CD4-positive, alpha-beta T cell treated with Interleukin-6 at 100 ng/mL for 8 hours (primary cell): ENCODE results near the gene FARP2.

Experiments used
- DNase-seq: peaks from one replicate; pipeline ENCODE4 v3.0.0-alpha.2; 2020; ENCODE audit warnings: mixed read lengths, low spot score

FARP2 gene

GRCh38 chr2:241534293-241534692 is 178.2 kb downstream of the FARP2 start:
- DNase-seq, result no peak

DNA sequence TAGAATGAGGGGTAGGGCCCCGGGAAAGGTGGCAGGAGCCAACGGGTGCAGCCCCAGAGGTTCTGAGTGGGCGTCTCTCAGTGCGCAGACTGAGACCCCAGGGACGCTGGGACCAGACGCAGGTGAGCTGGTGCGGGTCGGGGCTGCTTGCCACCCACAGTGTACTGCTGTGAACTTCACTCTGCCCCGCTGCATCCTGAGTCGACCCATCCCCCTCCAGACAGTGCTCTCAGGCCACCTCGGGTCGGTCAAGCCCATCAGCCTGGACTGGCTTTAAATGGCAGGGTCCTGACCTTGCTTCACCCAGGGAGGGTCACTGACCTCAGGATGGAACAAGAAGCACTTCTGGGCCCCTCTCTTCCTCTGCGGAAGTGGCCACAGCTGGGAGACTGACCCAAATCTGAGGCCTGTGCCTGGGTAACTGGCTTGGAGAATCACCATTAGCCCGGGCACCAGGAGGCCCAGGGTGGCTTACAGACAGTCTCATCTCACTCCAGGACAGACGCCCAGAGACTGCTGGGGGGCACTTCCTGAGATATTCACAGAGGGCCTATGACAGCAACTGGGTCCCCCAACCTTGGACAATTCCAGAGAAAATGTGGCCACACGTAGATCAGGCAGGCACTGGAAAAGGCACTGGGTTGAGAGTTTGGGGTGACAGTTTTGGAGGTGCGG is 178.8 kb downstream of the FARP2 start:
- DNase-seq, result no peak

DNA sequence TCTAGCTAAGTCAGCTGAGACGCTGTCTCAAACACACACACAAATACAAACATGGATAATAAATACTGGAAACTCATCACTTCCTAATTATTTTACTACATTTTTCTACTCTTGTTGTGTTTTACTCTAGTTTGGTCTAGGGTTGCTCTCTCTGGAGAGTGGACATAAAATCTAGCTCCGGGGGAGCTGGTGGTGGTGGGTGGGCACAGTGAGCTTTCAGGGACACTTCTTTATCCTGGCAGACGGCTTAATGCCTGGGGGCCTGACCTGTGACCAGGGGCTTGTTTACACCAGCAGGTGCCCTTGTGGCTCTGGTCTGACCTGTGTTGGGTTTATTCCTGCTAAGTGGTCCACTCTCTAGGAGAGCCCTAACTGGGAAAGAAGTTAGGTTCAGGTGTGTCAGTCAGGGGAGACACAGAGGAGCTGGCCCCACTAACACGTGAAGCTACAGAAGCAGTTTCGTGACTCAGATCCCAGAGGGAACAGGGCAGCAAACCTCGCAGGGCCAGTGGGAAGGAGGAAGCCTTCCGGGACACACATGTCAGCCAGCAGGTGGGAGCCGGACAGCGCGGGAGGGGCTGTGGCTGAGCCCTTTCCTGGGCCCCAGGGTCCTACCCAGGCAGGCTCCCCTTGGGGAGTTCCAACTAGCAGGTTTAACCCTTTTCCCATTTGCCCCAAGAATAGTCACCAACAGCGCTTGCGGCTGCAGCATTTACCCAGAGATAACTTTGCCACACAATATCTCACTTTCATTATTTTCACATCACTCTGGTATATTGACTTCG is 180.0 kb downstream of the FARP2 start:
- DNase-seq, result no peak

DNA sequence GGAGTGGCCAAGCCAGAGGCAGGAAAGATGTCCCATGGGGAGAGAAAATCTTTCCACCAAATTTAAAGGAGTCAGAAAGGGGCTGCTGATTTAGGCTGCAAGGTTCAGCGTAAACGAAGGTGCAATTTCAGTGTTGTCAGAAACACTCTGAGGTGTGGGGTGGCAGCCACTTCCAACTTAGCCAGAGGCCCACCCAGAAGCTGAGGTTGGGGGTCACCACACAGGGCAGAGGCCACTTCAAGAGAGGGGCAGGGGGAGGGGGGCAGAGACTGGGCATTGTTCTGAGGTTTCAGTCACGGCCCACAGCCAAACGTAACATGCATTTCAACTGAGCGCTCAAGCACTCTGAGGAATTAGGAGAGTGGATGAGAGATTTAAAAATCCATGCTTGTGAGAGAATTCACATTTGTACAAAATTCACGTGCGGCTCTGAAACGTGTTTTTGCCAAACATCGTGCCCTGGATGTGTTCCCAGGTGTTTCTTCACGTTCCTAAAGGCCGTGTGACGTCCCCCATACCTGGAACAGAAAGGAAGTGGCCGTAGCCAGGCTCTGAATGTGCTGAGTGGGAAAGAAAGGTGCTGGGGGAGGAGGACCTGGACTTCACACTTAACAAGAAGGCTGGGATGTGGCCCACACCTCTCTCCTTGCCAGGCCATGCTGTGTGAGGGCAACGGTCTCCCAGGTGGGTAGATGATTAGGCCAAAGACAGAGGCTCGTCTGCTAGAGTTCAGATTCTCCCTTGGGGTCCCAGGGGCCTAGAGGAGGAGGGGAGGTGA is 182.9 kb downstream of the FARP2 start:
- no peak for DNase-seq

GRCh38 chr2:241539616-241540374 is 183.7 kb downstream of the FARP2 start:
- DNase-seq, result no peak

DNA sequence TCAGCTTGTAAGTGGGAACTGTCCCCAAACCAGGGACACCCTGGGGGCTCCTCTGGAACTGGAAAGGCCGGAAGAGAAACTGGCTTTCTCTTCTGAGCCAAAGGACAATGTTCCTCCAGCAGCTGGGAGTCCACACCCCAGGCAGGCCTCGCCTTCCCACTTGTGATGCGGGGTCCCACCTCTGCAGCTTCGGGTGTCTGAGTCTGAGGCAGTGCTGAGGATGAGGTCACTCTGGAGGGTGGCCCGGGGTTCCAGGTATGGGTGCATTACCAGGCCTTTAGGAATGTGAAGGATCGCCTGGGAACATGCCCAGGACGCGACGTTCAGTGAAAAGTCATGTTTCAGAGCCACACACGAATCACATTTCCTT is 184.3 kb downstream of the FARP2 start:
- no peak for DNase-seq

DNA sequence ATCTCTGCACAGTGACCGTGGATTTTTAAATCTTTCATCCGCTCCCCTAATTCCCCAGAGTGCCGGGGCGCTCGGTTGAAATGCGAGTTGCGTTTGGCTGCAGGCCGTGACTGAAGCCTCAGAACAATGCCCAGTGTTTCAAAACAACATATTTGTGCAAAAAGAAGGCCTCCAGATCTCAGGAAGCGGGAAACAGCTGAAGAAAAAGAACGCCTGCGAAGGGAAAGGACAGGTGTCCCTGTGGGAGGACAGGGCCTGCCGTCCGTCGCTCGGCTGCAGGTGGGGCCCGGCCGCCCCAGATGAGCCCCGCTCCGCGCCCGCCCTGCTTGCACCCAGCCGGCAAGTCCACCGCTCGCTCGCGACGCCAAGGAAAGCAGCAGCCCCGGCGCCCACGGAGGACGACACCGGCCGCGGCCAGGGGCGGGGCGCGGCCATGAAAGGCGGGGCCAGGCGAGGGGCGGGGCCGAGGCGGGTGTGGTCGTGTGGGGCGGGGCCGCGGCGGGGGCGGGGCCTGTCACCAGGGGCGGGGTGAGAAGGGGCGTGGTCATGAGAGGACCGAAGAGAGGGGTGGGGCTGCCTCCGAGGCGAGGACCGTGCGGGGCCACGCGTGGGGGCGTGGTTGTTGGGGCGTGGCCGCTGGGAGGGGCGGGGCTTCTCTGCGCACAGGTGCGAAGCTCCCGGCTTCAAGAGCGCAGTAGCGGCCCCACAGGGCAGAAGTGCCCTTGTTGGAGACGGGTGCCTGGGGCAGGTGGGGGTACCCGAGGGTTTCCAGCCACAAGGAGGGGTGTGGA is 184.9 kb downstream of the FARP2 start:
- DNase-seq, result peak; percentile 31

DNA sequence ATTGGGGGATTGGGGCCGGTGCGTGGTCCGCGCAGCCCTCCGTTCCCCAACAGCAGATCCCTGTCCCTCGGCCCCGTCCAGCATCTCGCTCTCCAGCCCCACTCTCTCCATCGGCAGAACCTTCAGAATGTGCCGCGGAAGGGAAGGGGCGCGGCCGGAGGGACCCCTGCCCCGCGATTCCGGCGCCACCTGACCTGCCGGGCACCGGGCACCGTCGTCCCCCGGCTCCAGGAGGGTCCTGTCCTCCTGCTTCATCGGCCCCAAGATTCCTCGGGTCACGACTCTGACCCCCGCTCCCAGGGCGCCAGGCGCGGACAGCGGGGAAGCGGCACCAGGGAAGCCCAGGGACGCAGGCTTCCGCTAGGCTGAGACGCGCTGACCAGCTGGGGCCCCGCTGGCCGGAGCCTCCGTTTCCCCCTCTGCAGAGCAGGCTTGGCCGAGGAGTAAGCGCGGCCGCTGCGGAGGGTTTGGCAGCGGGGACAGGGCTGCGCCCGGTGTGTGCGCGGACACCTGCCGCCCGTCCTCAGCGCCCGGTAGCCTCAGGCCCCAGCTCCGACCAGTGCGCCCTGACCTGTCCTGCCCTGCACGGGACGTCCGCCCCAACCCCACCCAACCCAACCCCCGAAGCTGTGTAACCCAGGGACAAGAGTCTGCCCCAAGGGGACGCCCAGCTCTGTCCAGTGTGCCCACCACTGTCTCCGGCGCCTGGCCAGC is 185.6 kb downstream of the FARP2 start:
- no peak for DNase-seq

- no peak for DNase-seq
These were observed 186.2 kb downstream of the FARP2 start for GRCh38 chr2:241542278-241542605.
